GM21737 (cell line): ENCODE results near the gene LSM11.

Experiments
- ATAC-seq: cut with Tn5 transposase; IDR thresholded peaks from one replicate; pipeline ENCODE4 v1.9.1; 2021; ENCODE audit warnings: mild to moderate bottlenecking, moderate library complexity; ENCODE audit not compliant: unreplicated experiment

LSM11 gene

GRCh38 chr5:157732596-157733262 is 10.8 kb upstream of the LSM11 start:
- no peak for ATAC-seq

- no peak for ATAC-seq
Measured at GRCh38 chr5:157734436-157734835, 9.1 kb upstream of the LSM11 start.

- no peak for ATAC-seq
Measured at GRCh38 chr5:157735991-157736390, 7.5 kb upstream of the LSM11 start.

- ATAC-seq: no peak
Measured at GRCh38 chr5:157739388-157740228, 3.9 kb upstream of the LSM11 start.

- no peak for ATAC-seq
Measured at GRCh38 chr5:157740229-157740610, 3.3 kb upstream of the LSM11 start.

- ATAC-seq: no peak
Measured at GRCh38 chr5:157741131-157741530, 2.4 kb upstream of the LSM11 start.

- peak; percentile 25 for ATAC-seq
Measured at GRCh38 chr5:157744051-157745011, 819 bp downstream of the LSM11 start.

- no peak for ATAC-seq
Measured at GRCh38 chr5:157745041-157745456, 1.5 kb downstream of the LSM11 start.

- ATAC-seq: no peak
Measured at GRCh38 chr5:157747173-157747740, 3.7 kb downstream of the LSM11 start.

- ATAC-seq: no peak
Measured at GRCh38 chr5:157747766-157748700, 4.5 kb downstream of the LSM11 start.

GRCh38 chr5:157748760-157749461 is 5.4 kb downstream of the LSM11 start:
- ATAC-seq: no peak

- no peak for ATAC-seq
Measured at GRCh38 chr5:157749462-157749799, 5.9 kb downstream of the LSM11 start.

GRCh38 chr5:157750320-157750719 is 6.8 kb downstream of the LSM11 start:
- ATAC-seq: no peak

- no peak for ATAC-seq
Measured at GRCh38 chr5:157756122-157756521, 12.6 kb downstream of the LSM11 start.

- no peak for ATAC-seq
Measured at GRCh38 chr5:157758706-157759105, 15.2 kb downstream of the LSM11 start.

- no peak for ATAC-seq
Measured at GRCh38 chr5:157761690-157762621, 18.4 kb downstream of the LSM11 start.

GRCh38 chr5:157764531-157764930 is 21.0 kb downstream of the LSM11 start:
- no peak for ATAC-seq

- ATAC-seq: no peak
Measured at GRCh38 chr5:157766442-157766841, 22.9 kb downstream of the LSM11 start.
